Hematopoietic multipotent progenitor cell treated with erythropoietin and hydrocortisone succinate and interleukin-3 and kit ligand, for 8 days (in vitro differentiated cells): Measurements from ENCODE around the gene ARAP1.
A peak's percentile ranks its signal among the peaks of the same experiment; 100 is the strongest.

ENCODE experiments used
- DNase-seq: peaks from one replicate; pipeline ENCODE4 v3.0.0-alpha.2; 2015

Gene ARAP1

GRCh38 chr11:72741849-72742512 is 10.2 kb downstream of the ARAP1 start:
- no peak for DNase-seq

- DNase-seq, result peak; percentile 54
These were observed 10.8 kb downstream of the ARAP1 start for GRCh38 chr11:72741429-72741833.

- DNase-seq, result no peak
These were observed 11.4 kb downstream of the ARAP1 start for GRCh38 chr11:72740562-72741428.

GRCh38 chr11:72740060-72740424 is 12.2 kb downstream of the ARAP1 start:
- no peak for DNase-seq

- no peak for DNase-seq
These were observed 12.8 kb downstream of the ARAP1 start for GRCh38 chr11:72739240-72740059.

GRCh38 chr11:72738199-72739141 is 13.7 kb downstream of the ARAP1 start:
- no peak for DNase-seq

GRCh38 chr11:72737336-72737735 is 14.9 kb downstream of the ARAP1 start:
- DNase-seq, result no peak

- DNase-seq, result peak; percentile 54
These were observed 15.6 kb downstream of the ARAP1 start for GRCh38 chr11:72736452-72737069.

- DNase-seq, result no peak
These were observed 16.6 kb downstream of the ARAP1 start for GRCh38 chr11:72735495-72736027.

- no peak for DNase-seq
These were observed 19.9 kb downstream of the ARAP1 start for GRCh38 chr11:72732329-72732728.

- DNase-seq, result no peak
These were observed 21.5 kb downstream of the ARAP1 start for GRCh38 chr11:72730737-72731136.

- no peak for DNase-seq
These were observed 22.0 kb downstream of the ARAP1 start for GRCh38 chr11:72730243-72730642.

- DNase-seq, result no peak
These were observed 24.7 kb downstream of the ARAP1 start for GRCh38 chr11:72727521-72727920.

- DNase-seq, result no peak
These were observed 25.7 kb downstream of the ARAP1 start for GRCh38 chr11:72726266-72727220.

- no peak for DNase-seq
These were observed 26.5 kb downstream of the ARAP1 start for GRCh38 chr11:72725724-72726028.

- DNase-seq, result peak; percentile 86
These were observed 27.1 kb downstream of the ARAP1 start for GRCh38 chr11:72724851-72725723.

GRCh38 chr11:72724021-72724551 is 28.1 kb downstream of the ARAP1 start:
- no peak for DNase-seq

GRCh38 chr11:72723508-72723907 is 28.7 kb downstream of the ARAP1 start:
- DNase-seq, result no peak
